H9 (cell line): ENCODE results near the gene PLAAT1. TPM values are rescaled to one million over a fixed set of nuclear protein-coding genes. Genes with fewer than 3 reads are reported as not detected.
A peak's percentile ranks its signal among the peaks of the same experiment; 100 is the strongest.

Experiments used
- DNase-seq: peaks from one replicate; pipeline ENCODE4 v3.0.0-alpha.2; 2017
- H2AFZ ChIP-seq: one replicate; pipeline ENCODE4 v1.6.1; 2013; ENCODE audit warnings: mild to moderate bottlenecking, low read length, control low read depth, moderate library complexity
- H2AK5ac ChIP-seq: 2 replicates; pipeline ENCODE4 v1.6.1; 2013; ENCODE audit warnings: low read length, control low read depth, mixed read lengths; ENCODE audit not compliant: insufficient read length
- H2BK120ac ChIP-seq: one replicate; pipeline ENCODE4 v1.6.1; 2013; ENCODE audit warnings: low read depth, mild to moderate bottlenecking, low read length, control low read depth, inconsistent platforms; ENCODE audit not compliant: poor library complexity, severe bottlenecking
- H2BK12ac ChIP-seq: 2 replicates; pipeline ENCODE4 v1.6.1; 2013; ENCODE audit warnings: low read length, control low read depth, mixed read lengths, low read depth; ENCODE audit not compliant: insufficient read length
- H2BK15ac ChIP-seq: 2 replicates; pipeline ENCODE4 v1.6.1; 2013; ENCODE audit warnings: low read depth, low read length, control low read depth
- H2BK20ac ChIP-seq: one replicate; pipeline ENCODE4 v1.6.1; 2013; ENCODE audit warnings: low read depth, mild to moderate bottlenecking, low read length, control low read depth, inconsistent platforms; ENCODE audit not compliant: poor library complexity, severe bottlenecking
- H2BK5ac ChIP-seq: 2 replicates; pipeline ENCODE4 v1.6.1; 2013; ENCODE audit warnings: low read length, control low read depth, mixed read lengths; ENCODE audit not compliant: insufficient read length
- H3K14ac ChIP-seq: 2 replicates; pipeline ENCODE4 v1.6.1; 2013; ENCODE audit warnings: low read length, control low read depth; ENCODE audit not compliant: insufficient read depth
- H3K18ac ChIP-seq: 2 replicates; pipeline ENCODE4 v1.6.1; 2013; ENCODE audit warnings: low read depth, mild to moderate bottlenecking, mixed read lengths, low read length, control low read depth; ENCODE audit not compliant: insufficient read length
- H3K23ac ChIP-seq: 2 replicates; pipeline ENCODE4 v1.6.1; 2013; ENCODE audit warnings: low read length, control low read depth, mixed read lengths, low read depth; ENCODE audit not compliant: insufficient read length
- H3K23me2 ChIP-seq: 2 replicates; pipeline ENCODE4 v1.6.1; 2013; ENCODE audit warnings: low read depth, mild to moderate bottlenecking, mixed read lengths, low read length, control low read depth; ENCODE audit not compliant: insufficient read length, poor library complexity, severe bottlenecking
- H3K27ac ChIP-seq: 2 replicates; pipeline ENCODE4 v1.5.1; 2013; ENCODE audit warnings: low read length, control low read depth, mixed read lengths, low read depth; ENCODE audit not compliant: insufficient read length
- H3K27me3 ChIP-seq: 2 replicates; pipeline ENCODE4 v1.6.1; 2013; ENCODE audit warnings: low read length, control low read depth, inconsistent platforms; ENCODE audit not compliant: insufficient read depth
- H3K4ac ChIP-seq: 2 replicates; pipeline ENCODE4 v1.6.1; 2013; ENCODE audit warnings: low read depth, mild to moderate bottlenecking, control low read depth, inconsistent platforms, low read length, moderate library complexity
- H3K4me1 ChIP-seq: 2 replicates; pipeline ENCODE4 v1.6.1; 2013; ENCODE audit warnings: low read length, control low read depth, inconsistent platforms; ENCODE audit not compliant: insufficient read depth
- H3K4me2 ChIP-seq: 2 replicates; pipeline ENCODE4 v1.6.1; 2013; ENCODE audit warnings: low read length, control low read depth, mixed read lengths; ENCODE audit not compliant: insufficient read length, insufficient read depth
- H3K56ac ChIP-seq: 2 replicates; pipeline ENCODE4 v1.6.1; 2013; ENCODE audit warnings: low read depth, mild to moderate bottlenecking, mixed read lengths, low read length, control low read depth; ENCODE audit not compliant: insufficient read length
- H3K79me1 ChIP-seq: 2 replicates; pipeline ENCODE4 v1.6.1; 2013; ENCODE audit warnings: low read depth, mild to moderate bottlenecking, moderate library complexity, low read length, control low read depth, inconsistent platforms; ENCODE audit not compliant: insufficient read depth, poor library complexity, severe bottlenecking
- H3K79me2 ChIP-seq: 2 replicates; pipeline ENCODE4 v1.6.1; 2013; ENCODE audit warnings: low read length, control low read depth, inconsistent platforms; ENCODE audit not compliant: insufficient read depth
- H3K9ac ChIP-seq: 2 replicates; pipeline ENCODE4 v1.6.1; 2013; ENCODE audit warnings: low read length, control low read depth, mixed read lengths; ENCODE audit not compliant: insufficient read length; ENCODE audit errors: extremely low read depth
- H3K9me3 ChIP-seq: one replicate; pipeline ENCODE4 v1.6.1; 2013; ENCODE audit warnings: low read depth, low read length, inconsistent platforms; ENCODE audit not compliant: control insufficient read depth
- H3T11ph ChIP-seq: one replicate; pipeline ENCODE4 v1.6.1; 2013; ENCODE audit warnings: mild to moderate bottlenecking, low read length, control low read depth, inconsistent platforms
- H4K20me1 ChIP-seq: one replicate; pipeline ENCODE4 v1.6.1; 2013; ENCODE audit not compliant: control insufficient read depth, insufficient read length, insufficient read depth
- H4K5ac ChIP-seq: 2 replicates; pipeline ENCODE4 v1.6.1; 2013; ENCODE audit warnings: low read depth, mild to moderate bottlenecking, mixed read lengths, low read length, control low read depth; ENCODE audit not compliant: insufficient read length
- H4K8ac ChIP-seq: replicated peaks from 2 replicates; pipeline ENCODE4 v1.6.1; 2013; ENCODE audit warnings: low read length, control low read depth, mixed read lengths, low read depth; ENCODE audit not compliant: insufficient read length
- H4K91ac ChIP-seq: 2 replicates; pipeline ENCODE4 v1.6.1; 2013; ENCODE audit warnings: low read depth, mild to moderate bottlenecking, moderate library complexity, mixed read lengths, low read length, control low read depth; ENCODE audit not compliant: insufficient read length
- H3K27ac Mint-ChIP-seq, 3 experiments: 2 replicates in 2 of 3; 3 replicates in 1 of 3; pipeline ENCODE4 v1.8.0; 2020 to 2021; ENCODE audit warnings: mixed read lengths in 3 of 3, mild to moderate bottlenecking in 1 of 3, moderate library complexity in 1 of 3
- H3K27me3 Mint-ChIP-seq: 2 replicates; pipeline ENCODE4 v1.8.0; 2021; ENCODE audit warnings: low read depth, mild to moderate bottlenecking, moderate library complexity, mixed read lengths
- H3K36me3 Mint-ChIP-seq, 3 experiments: 2 replicates in 2 of 3; 3 replicates in 1 of 3; pipeline ENCODE4 v1.8.0; 2020 to 2021; ENCODE audit warnings: low read depth in 3 of 3, mixed read lengths in 3 of 3; ENCODE audit not compliant: insufficient read depth in 1 of 3
- H3K4me1 Mint-ChIP-seq, 2 experiments: 2 replicates each; pipeline ENCODE4 v1.8.0; 2020; ENCODE audit warnings: mixed read lengths in 2 of 2
- H3K4me3 Mint-ChIP-seq, 2 experiments: 2 replicates in 1 of 2; 3 replicates in 1 of 2; pipeline ENCODE4 v1.8.0; 2020 to 2021; ENCODE audit warnings: mild to moderate bottlenecking in 2 of 2, mixed read lengths in 2 of 2, moderate library complexity in 1 of 2
- H3K9me3 Mint-ChIP-seq, 2 experiments: 2 replicates in 1 of 2; 3 replicates in 1 of 2; pipeline ENCODE4 v1.8.0; 2020; ENCODE audit warnings: mild to moderate bottlenecking in 2 of 2, mixed read lengths in 2 of 2, moderate library complexity in 1 of 2
- CTCF ChIP-seq: fragments of 200-600 bp; sonication (generic); conservative IDR thresholded peaks from 3 replicates; pipeline ENCODE4 v1.8.0; 2021; ENCODE audit warnings: antibody characterized with exemption, mild to moderate bottlenecking
- WGBS: extraction: QIAGEN DNeasy Blood & Tissue Kit; methylation state at CpG from one replicate; pipeline ENCODE4 v1.1.7; 2013; ENCODE audit warnings: missing lambda C conversion rate, low lambda C conversion rate, mixed read lengths; ENCODE audit not compliant: insufficient read length; ENCODE audit errors: extremely low coverage; 5-methylcytosine and 5-hydroxymethylcytosine counted together
- total RNA-seq: library from RNA; stranded (reverse); gene quantifications from 2 replicates; pipeline ENCODE4 v1.2.1, GENCODE V29; 2021

PLAAT1 gene
- total RNA-seq, 1 experiment from 2014 or later = 4.4 TPM

GRCh38 chr3:193225302-193226125 is 15.5 kb upstream of the PLAAT1 start:
- no peaks in the 10 kb centered on the region for H3K9me3 ChIP-seq
- H2BK120ac ChIP-seq = no peak overlapping the region
- no peak overlapping the region for H3T11ph ChIP-seq
- peaks cover 12% of the 10 kb centered on the region for H3K4me1 ChIP-seq
- no CpG with 5 or more reads among the region's 6 CpGs for WGBS
- H3K23ac ChIP-seq = no peak overlapping the region
- no peak overlapping the region; the same call in 1 of the 2 replicates for H2BK15ac ChIP-seq
- H3K27ac ChIP-seq = no peak overlapping the region
- H2AFZ ChIP-seq = no peak overlapping the region
- no peak overlapping the region for H2BK5ac ChIP-seq
- DNase-seq = no peak
- no peak overlapping the region for H2AK5ac ChIP-seq
- H3K36me3 Mint-ChIP-seq = no peaks in the 10 kb centered on the region
- H3K27me3 ChIP-seq = no peaks in the 10 kb centered on the region
- H3K18ac ChIP-seq = no peak overlapping the region
- no peak overlapping the region for H4K91ac ChIP-seq
- H3K4me1 Mint-ChIP-seq = peaks cover 53 to 60% of the 10 kb centered on the region in 2 experiments
- no peak overlapping the region for H4K5ac ChIP-seq
- H4K8ac ChIP-seq = no peak overlapping the region
- H3K9me3 Mint-ChIP-seq = no peaks in the 10 kb centered on the region
- no peaks in the 10 kb centered on the region for H3K79me1 ChIP-seq
- no peak overlapping the region for H3K4ac ChIP-seq
- no peaks in the 10 kb centered on the region for H4K20me1 ChIP-seq
- no peak overlapping the region for H3K9ac ChIP-seq
- H3K23me2 ChIP-seq = no peaks in the 10 kb centered on the region
- H3K14ac ChIP-seq = no peak overlapping the region
- H3K27ac Mint-ChIP-seq = peak overlapping the region in 1 of 3 experiments; percentile 51; a peak in 1 of 7 replicates
- H2BK20ac ChIP-seq = no peak overlapping the region
- H3K4me2 ChIP-seq = no peak overlapping the region
- no peaks in the 10 kb centered on the region for H3K79me2 ChIP-seq
- no peak overlapping the region for H3K4me3 Mint-ChIP-seq
- no peak for TF ChIP-seq CTCF
- no peak overlapping the region for H3K56ac ChIP-seq
- H2BK12ac ChIP-seq = no peak overlapping the region
- no peaks in the 10 kb centered on the region for H3K27me3 Mint-ChIP-seq
